Body of pancreas (tissue), 4 donors: ENCODE data around the gene MSI2. TPM values are rescaled to one million over a fixed set of nuclear protein-coding genes. Genes with fewer than 3 reads are reported as not detected.

Source experiments
- ATAC-seq: fragments of 150-250 bp; one replicate; pipeline ENCODE4 v1.9.1; 2016
- DNase-seq, 4 donors: peaks; one replicate each; pipeline ENCODE4 v3.0.0-alpha.2; 2019
- H3K27ac ChIP-seq, 4 donors: fragments of 200-600 bp; sonication (generic); 1 replicate in 3 of 4; 2 replicates in 1 of 4; pipeline versions ENCODE4 v1.5.1 to v1.6.1; 2016 to 2019; ENCODE audit warnings: mild to moderate bottlenecking in 1 of 4, mixed read lengths in 1 of 4, moderate library complexity in 1 of 4
- H3K27me3 ChIP-seq, 2 donors: fragments of 200-600 bp; sonication (generic); one replicate each; pipeline ENCODE4 v1.6.0; 2016; ENCODE audit warnings: mild to moderate bottlenecking in 1 of 2
- H3K36me3 ChIP-seq, 2 donors: fragments of 200-600 bp; sonication (generic); replicated peaks in 1 of 2; 2 replicates each; pipeline ENCODE4 v1.5.1; 2016; ENCODE audit warnings: low read depth in 2 of 2; ENCODE audit not compliant: insufficient read depth in 1 of 2
- H3K4me1 ChIP-seq: fragments of 200-600 bp; sonication (generic); one replicate; pipeline ENCODE4 v1.6.0; 2016
- H3K4me3 ChIP-seq, 2 donors: fragments of 200-600 bp; sonication (generic); 1 replicate in 1 of 2; 2 replicates in 1 of 2; pipeline ENCODE4 v1.5.1; 2016 to 2019
- H3K9me3 ChIP-seq, 3 donors: fragments of 200-600 bp; sonication (generic); 1 replicate in 2 of 3; 2 replicates in 1 of 3; pipeline ENCODE4 v1.5.1; 2016
- POLR2A ChIP-seq, 3 donors: fragments of 450-650 bp; IDR thresholded peaks; one replicate each; pipeline ENCODE4 v1.6.1; 2016; ENCODE audit warnings: antibody characterized with exemption in 3 of 3, mild to moderate bottlenecking in 2 of 3
- WGBS, 2 donors: methylation state at CpG; one replicate each; pipeline ENCODE4 v1.1.5; 2017; 5-methylcytosine and 5-hydroxymethylcytosine counted together
- intact Hi-C: fragments of 100-400 bp; cut with DNase I; formaldehyde crosslinking; loops from one replicate; pipeline ENCODE4 v1.15.1; 2023
- total RNA-seq, 2 donors: library from RNA; depleted of rRNA; stranded (reverse); fragments of >200 nt; gene quantifications; one replicate each; pipeline ENCODE4 v1.1.0, GENCODE V29; 2016
- TF ChIP-seq, protein P1 (sequence below), 7 experiments: fragments of 450-650 bp in 4 of 7; fragments of 200-600 bp in 3 of 7; sonication (generic) in 3 of 7; IDR thresholded peaks; one replicate each; pipeline ENCODE4 v1.5.1; 2016 to 2019; ENCODE audit warnings: antibody characterized with exemption in 7 of 7

Gene MSI2
- total RNA-seq, 2 donors from 2014 or later, result 21.1 to 28.5 TPM

DNA sequence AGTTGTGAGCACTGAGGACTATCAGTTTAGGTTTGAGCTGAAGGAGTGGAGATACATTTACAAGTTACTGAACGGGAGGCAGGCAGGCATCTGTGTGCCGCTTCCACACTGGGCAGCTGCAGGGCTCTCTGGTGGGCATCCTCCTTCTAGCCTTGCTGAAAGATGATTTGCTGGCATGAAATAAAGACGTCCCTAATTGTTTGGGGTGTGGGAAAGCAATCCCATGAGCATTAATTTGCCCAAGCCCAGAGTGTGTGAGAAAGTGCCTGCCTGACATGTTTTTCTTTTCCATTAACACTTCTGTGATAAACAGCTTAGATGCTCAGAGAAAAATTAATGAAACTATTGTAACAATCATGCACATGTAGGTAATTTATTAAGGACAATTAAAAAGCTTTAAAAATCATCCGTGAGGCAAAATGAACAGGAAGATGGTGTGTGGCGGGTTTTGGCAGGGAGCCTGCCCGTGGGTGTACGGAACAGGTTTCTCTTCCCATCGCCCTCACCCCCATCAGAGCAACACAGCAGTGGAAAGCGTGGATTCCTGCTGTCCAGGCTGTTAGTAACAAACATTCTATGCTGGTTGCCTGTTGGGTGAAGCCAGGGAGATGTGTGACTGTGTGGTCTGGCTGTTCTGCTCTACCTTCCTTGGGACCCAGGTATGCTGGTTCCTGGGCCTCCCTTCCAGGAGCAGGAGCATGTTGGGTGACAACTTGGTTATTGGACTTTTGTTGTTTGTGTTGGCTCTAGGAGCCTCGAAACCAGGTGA lies 191.9 kb downstream of the MSI2 start:
- H3K4me1 ChIP-seq, result no peaks in the 10 kb centered on the region
- H3K9me3 ChIP-seq, result no peaks in the 10 kb centered on the region
- peak in 1 of 4 donors; percentile 25 for DNase-seq
- H3K27me3 ChIP-seq, result no peaks in the 10 kb centered on the region
- WGBS, 2 donors, result 63 to 68% methylated on average over 9 to 10 of the region's 10 CpGs
- no peak for TF ChIP-seq POLR2A (IDR thresholded peaks at IDR 0.05)
- TF ChIP-seq, protein P1, sequence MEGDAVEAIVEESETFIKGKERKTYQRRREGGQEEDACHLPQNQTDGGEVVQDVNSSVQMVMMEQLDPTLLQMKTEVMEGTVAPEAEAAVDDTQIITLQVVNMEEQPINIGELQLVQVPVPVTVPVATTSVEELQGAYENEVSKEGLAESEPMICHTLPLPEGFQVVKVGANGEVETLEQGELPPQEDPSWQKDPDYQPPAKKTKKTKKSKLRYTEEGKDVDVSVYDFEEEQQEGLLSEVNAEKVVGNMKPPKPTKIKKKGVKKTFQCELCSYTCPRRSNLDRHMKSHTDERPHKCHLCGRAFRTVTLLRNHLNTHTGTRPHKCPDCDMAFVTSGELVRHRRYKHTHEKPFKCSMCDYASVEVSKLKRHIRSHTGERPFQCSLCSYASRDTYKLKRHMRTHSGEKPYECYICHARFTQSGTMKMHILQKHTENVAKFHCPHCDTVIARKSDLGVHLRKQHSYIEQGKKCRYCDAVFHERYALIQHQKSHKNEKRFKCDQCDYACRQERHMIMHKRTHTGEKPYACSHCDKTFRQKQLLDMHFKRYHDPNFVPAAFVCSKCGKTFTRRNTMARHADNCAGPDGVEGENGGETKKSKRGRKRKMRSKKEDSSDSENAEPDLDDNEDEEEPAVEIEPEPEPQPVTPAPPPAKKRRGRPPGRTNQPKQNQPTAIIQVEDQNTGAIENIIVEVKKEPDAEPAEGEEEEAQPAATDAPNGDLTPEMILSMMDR (IDR thresholded peaks at IDR 0.05), result no peak
- ATAC-seq, result no peak
- H3K36me3 ChIP-seq, result no peaks in the 10 kb centered on the region
- H3K4me3 ChIP-seq, result no peak overlapping the region
- intact Hi-C loops, result no loop called here
- H3K27ac ChIP-seq, result no peak overlapping the region

DNA sequence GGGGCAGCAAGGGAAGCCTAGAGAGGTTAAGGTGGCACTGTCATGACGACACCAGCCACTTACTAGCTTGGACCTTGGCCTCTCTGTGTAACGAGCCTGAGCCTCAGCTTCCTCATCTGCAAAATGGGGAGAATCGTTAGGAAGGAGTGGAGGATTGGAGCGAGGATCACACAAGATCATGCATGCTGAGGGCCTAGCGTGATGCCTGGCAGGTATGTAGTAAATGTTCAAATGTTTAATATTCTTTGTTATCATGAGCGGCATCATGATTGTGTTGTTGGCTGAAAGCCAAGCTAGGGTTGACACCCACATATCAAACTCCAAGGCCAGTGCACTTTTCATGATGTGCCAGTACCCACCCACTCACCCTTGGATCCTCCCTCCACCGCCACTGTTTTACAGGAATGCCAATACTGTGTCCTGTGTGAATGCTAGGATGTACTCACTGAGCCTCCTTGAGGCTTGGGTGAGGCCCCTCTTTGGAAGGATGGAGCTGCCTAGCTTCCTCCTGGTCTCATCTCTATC lies 192.5 kb downstream of the MSI2 start:
- Histone ChIP-seq H3K4me1 (no peaks in the 10 kb centered on the region), H3K36me3 (no peaks in the 10 kb centered on the region), H3K27ac (no peak overlapping the region), H3K27me3 (no peaks in the 10 kb centered on the region), H3K4me3 (no peak overlapping the region), H3K9me3 (no peaks in the 10 kb centered on the region)
- WGBS, 2 donors, result 92 to 94% methylated on average over 7 of the region's 7 CpGs
- no peak for ATAC-seq
- DNase-seq, result no peak
- TF ChIP-seq, protein P1 (IDR thresholded peaks at IDR 0.05), result no peak
- no peak for TF ChIP-seq POLR2A (IDR thresholded peaks at IDR 0.05)
- intact Hi-C loops, result no loop called here

DNA sequence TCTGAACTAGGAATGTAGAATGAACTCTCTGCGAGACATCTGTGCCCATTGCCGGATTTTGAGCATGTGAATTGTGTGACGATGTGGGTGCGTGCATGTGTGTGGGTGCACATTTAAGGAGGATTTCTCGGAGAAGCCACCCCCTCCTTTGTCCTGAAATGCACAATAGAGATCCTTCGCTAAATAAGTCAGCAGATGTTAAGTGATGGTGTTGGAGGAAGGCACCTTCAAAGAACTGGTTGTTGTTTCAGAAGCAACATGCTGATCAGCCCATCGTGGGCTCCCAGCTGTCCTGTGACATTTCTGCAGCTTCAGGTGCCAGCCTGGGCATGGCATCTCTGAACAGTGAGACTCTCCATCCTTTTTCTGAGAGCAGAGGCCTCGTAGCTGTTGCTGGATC lies 194.9 kb downstream of the MSI2 start:
- no peak for TF ChIP-seq POLR2A (IDR thresholded peaks at IDR 0.05)
- TF ChIP-seq, protein P1 (IDR thresholded peaks at IDR 0.05), result no peak
- ATAC-seq (no peak), DNase-seq (no peak)
- no peak overlapping the region for H3K27ac ChIP-seq
- H3K36me3 ChIP-seq, result no peaks in the 10 kb centered on the region
- no peak overlapping the region for H3K4me3 ChIP-seq
- intact Hi-C loops, result no loop called here
- H3K27me3 ChIP-seq, result no peaks in the 10 kb centered on the region
- 88 to 92% methylated on average over 7 to 8 of the region's 8 CpGs for WGBS, 2 donors
- H3K4me1 ChIP-seq, result no peaks in the 10 kb centered on the region
- H3K9me3 ChIP-seq, result no peaks in the 10 kb centered on the region

GRCh38 chr17:57451643-57452042 lies 195.3 kb downstream of the MSI2 start:
- no peak overlapping the region for H3K27ac ChIP-seq
- TF ChIP-seq, protein P1 (IDR thresholded peaks at IDR 0.05), result no peak
- TF ChIP-seq POLR2A (IDR thresholded peaks at IDR 0.05), result no peak
- no peaks in the 10 kb centered on the region for H3K36me3 ChIP-seq
- no peak for ATAC-seq
- H3K4me1 ChIP-seq, result no peaks in the 10 kb centered on the region
- H3K4me3 ChIP-seq, result no peak overlapping the region
- H3K27me3 ChIP-seq, result no peaks in the 10 kb centered on the region
- no peak for DNase-seq
- 68 to 91% methylated on average over 6 to 7 of the region's 7 CpGs for WGBS, 2 donors
- intact Hi-C loops, result no loop called here
- no peaks in the 10 kb centered on the region for H3K9me3 ChIP-seq
